NCI-H69 (cell line): ENCODE results near the gene GNA14.
"Not testable (repeated sequence)": the region's sequence is repeated elsewhere in the genome, so short reads cannot be mapped to it uniquely, and the experiment has no call there.

Experiments
- DNase-seq: peaks from one replicate; lab custom pipeline; 2025; lab: John Stamatoyannopoulos, UW

The GNA14 gene

GRCh38 chr9:77489405-77490163 lies 158.5 kb downstream of the GNA14 start:
- DNase-seq: not testable (repeated sequence)

GRCh38 chr9:77488439-77489126 lies 159.5 kb downstream of the GNA14 start:
- DNase-seq: peak; percentile 28

GRCh38 chr9:77486968-77487367 lies 161.2 kb downstream of the GNA14 start:
- DNase-seq: no peak

- no peak for DNase-seq
These were observed 161.7 kb downstream of the GNA14 start for GRCh38 chr9:77486463-77486862.

GRCh38 chr9:77475641-77476473 lies 172.3 kb downstream of the GNA14 start:
- peak; percentile 61 for DNase-seq

GRCh38 chr9:77474936-77475335 lies 173.2 kb downstream of the GNA14 start:
- no peak for DNase-seq

GRCh38 chr9:77472646-77473045 lies 175.5 kb downstream of the GNA14 start:
- DNase-seq: no peak

- no peak for DNase-seq
These were observed 176.6 kb downstream of the GNA14 start for GRCh38 chr9:77471572-77471971.

- no peak for DNase-seq
These were observed 178.4 kb downstream of the GNA14 start for GRCh38 chr9:77469515-77470231.

- no peak for DNase-seq
These were observed 183.5 kb downstream of the GNA14 start for GRCh38 chr9:77464661-77465060.

- no peak for DNase-seq
These were observed 185.0 kb downstream of the GNA14 start for GRCh38 chr9:77463151-77463550.

GRCh38 chr9:77462066-77462465 lies 186.1 kb downstream of the GNA14 start:
- DNase-seq: no peak

- no peak for DNase-seq
These were observed 187.2 kb downstream of the GNA14 start for GRCh38 chr9:77460938-77461337.

- DNase-seq: peak; percentile 87
These were observed 190.1 kb downstream of the GNA14 start for GRCh38 chr9:77457916-77458592.

GRCh38 chr9:77456829-77457437 lies 191.2 kb downstream of the GNA14 start:
- peak; percentile 85 for DNase-seq

GRCh38 chr9:77455312-77455927 lies 192.7 kb downstream of the GNA14 start:
- peak; percentile 63 for DNase-seq

GRCh38 chr9:77454663-77455062 lies 193.5 kb downstream of the GNA14 start:
- no peak for DNase-seq

GRCh38 chr9:77453825-77454647 lies 194.1 kb downstream of the GNA14 start:
- peak; percentile 11 for DNase-seq

GRCh38 chr9:77451507-77451906 lies 196.6 kb downstream of the GNA14 start:
- no peak for DNase-seq

- DNase-seq: no peak
These were observed 198.0 kb downstream of the GNA14 start for GRCh38 chr9:77450085-77450475.
